Mucosa of rectum (tissue), 2 donors: ENCODE data around the gene TBC1D2.

ENCODE experiments used
- H3K27ac ChIP-seq, 2 donors: one replicate each; pipeline ENCODE4 v1.7.0; 2013; ENCODE audit warnings: inconsistent platforms in 2 of 2, low read depth in 2 of 2, low read length in 2 of 2
- H3K27me3 ChIP-seq, 2 donors: one replicate each; pipeline ENCODE4 v1.7.0; 2013; ENCODE audit warnings: low read length in 2 of 2; ENCODE audit not compliant: control insufficient read depth in 2 of 2, insufficient read depth in 2 of 2
- H3K36me3 ChIP-seq, 2 donors: one replicate each; pipeline ENCODE4 v1.7.0; 2013; ENCODE audit warnings: low read length in 2 of 2; ENCODE audit not compliant: control insufficient read depth in 2 of 2, insufficient read depth in 2 of 2
- H3K4me1 ChIP-seq, 2 donors: one replicate each; pipeline ENCODE4 v1.7.0; 2013; ENCODE audit warnings: low read length in 2 of 2, mild to moderate bottlenecking in 1 of 2; ENCODE audit not compliant: control insufficient read depth in 2 of 2, insufficient read depth in 2 of 2
- H3K4me3 ChIP-seq, 2 donors: one replicate each; pipeline ENCODE4 v1.7.0; 2013; ENCODE audit warnings: low read length in 2 of 2
- H3K9ac ChIP-seq, 2 donors: one replicate each; pipeline ENCODE4 v1.7.0; 2013; ENCODE audit warnings: low read length in 2 of 2, low read depth in 1 of 2, mild to moderate bottlenecking in 1 of 2
- H3K9me3 ChIP-seq, 2 donors: one replicate each; pipeline ENCODE4 v1.7.0; 2013; ENCODE audit warnings: low read length in 2 of 2; ENCODE audit not compliant: control insufficient read depth in 2 of 2
- donor health status: healthy.
- donor health status: Normal muscosa, but diverticular disease.

The TBC1D2 gene

GRCh38 chr9:98199388-98200033 lies 55.9 kb downstream of the TBC1D2 start:
- no peaks in the 10 kb centered on the region for H3K9me3 ChIP-seq
- H3K4me3 ChIP-seq, result no peak overlapping the region
- H3K27me3 ChIP-seq, result no peaks in the 10 kb centered on the region
- no peak overlapping the region for H3K9ac ChIP-seq
- no peaks in the 10 kb centered on the region for H3K4me1 ChIP-seq
- peaks cover 13 to 25% of the 10 kb centered on the region in 2 donors for H3K36me3 ChIP-seq
- no peak overlapping the region for H3K27ac ChIP-seq

GRCh38 chr9:98195671-98196070 lies 59.8 kb downstream of the TBC1D2 start:
- Histone ChIP-seq H3K4me3 (no peak overlapping the region), H3K4me1 (peaks cover 16 to 18% of the 10 kb centered on the region in 2 donors), H3K27ac (no peak overlapping the region), H3K27me3 (no peaks in the 10 kb centered on the region), H3K9me3 (no peaks in the 10 kb centered on the region), H3K9ac (no peak overlapping the region), H3K36me3 (peaks cover 9 to 10% of the 10 kb centered on the region in 2 donors)

GRCh38 chr9:98193336-98193944 lies 62.0 kb downstream of the TBC1D2 start:
- no peaks in the 10 kb centered on the region for H3K9me3 ChIP-seq
- H3K9ac ChIP-seq, result peak overlapping the region; percentile 77 to 91
- H3K4me3 ChIP-seq, result peak overlapping the region; percentile 82 to 88
- no peaks in the 10 kb centered on the region for H3K36me3 ChIP-seq
- H3K27ac ChIP-seq, result peak overlapping the region; percentile 88
- peaks cover 20 to 29% of the 10 kb centered on the region in 2 donors for H3K4me1 ChIP-seq
- H3K27me3 ChIP-seq, result no peaks in the 10 kb centered on the region

- Histone ChIP-seq H3K27me3 (no peaks in the 10 kb centered on the region), H3K4me3 (peak within 1 kb of the TSS; percentile 82 to 88), H3K36me3 (no peaks in the 10 kb centered on the region), H3K9ac (peak within 1 kb of the TSS; percentile 77 to 91), H3K27ac (peak within 1 kb of the TSS; percentile 88 to 89), H3K9me3 (no peaks in the 10 kb centered on the region), H3K4me1 (peaks cover 20 to 29% of the 10 kb centered on the region in 2 donors)
Observed at GRCh38 chr9:98192503-98193335, 62.7 kb downstream of the TBC1D2 start, which contains the start of gene CORO2A. CORO2A (minus strand) TSS chr9:98192637; CDS start chr9:98157660, 34,977 bp downstream.

GRCh38 chr9:98191671-98192502 lies 63.6 kb downstream of the TBC1D2 start:
- no peaks in the 10 kb centered on the region for H3K36me3 ChIP-seq
- peaks cover 20 to 29% of the 10 kb centered on the region in 2 donors for H3K4me1 ChIP-seq
- peak overlapping the region; percentile 78 to 83 for H3K4me3 ChIP-seq
- H3K27me3 ChIP-seq, result no peaks in the 10 kb centered on the region
- H3K9ac ChIP-seq, result peak overlapping the region; percentile 77 to 85
- H3K27ac ChIP-seq, result peak overlapping the region; percentile 84 to 89
- H3K9me3 ChIP-seq, result no peaks in the 10 kb centered on the region

- Histone ChIP-seq H3K36me3 (no peaks in the 10 kb centered on the region), H3K4me3 (peak overlapping the region; percentile 78 to 83), H3K9ac (peak overlapping the region; percentile 77 to 85), H3K9me3 (no peaks in the 10 kb centered on the region), H3K4me1 (peaks cover 20 to 29% of the 10 kb centered on the region in 2 donors), H3K27me3 (no peaks in the 10 kb centered on the region), H3K27ac (peak overlapping the region; percentile 84 to 89)
Observed at GRCh38 chr9:98191181-98191608, 64.3 kb downstream of the TBC1D2 start.

- Histone ChIP-seq H3K36me3 (no peaks in the 10 kb centered on the region), H3K27ac (peak overlapping the region in 1 of 2 donors; percentile 89), H3K9ac (peak overlapping the region; percentile 5 to 41), H3K27me3 (no peaks in the 10 kb centered on the region), H3K9me3 (no peaks in the 10 kb centered on the region), H3K4me1 (peaks cover 20 to 29% of the 10 kb centered on the region in 2 donors), H3K4me3 (peak overlapping the region; percentile 1 to 11)
Observed at GRCh38 chr9:98190757-98191105, 64.7 kb downstream of the TBC1D2 start.

- Histone ChIP-seq H3K27ac (peak overlapping the region in 1 of 2 donors; percentile 3), H3K9me3 (no peaks in the 10 kb centered on the region), H3K36me3 (no peaks in the 10 kb centered on the region), H3K27me3 (no peaks in the 10 kb centered on the region), H3K4me3 (no peak overlapping the region), H3K9ac (no peak overlapping the region), H3K4me1 (peaks cover 20 to 29% of the 10 kb centered on the region in 2 donors)
Observed at GRCh38 chr9:98189412-98189811, 66.0 kb downstream of the TBC1D2 start.

- H3K9me3 ChIP-seq, result no peaks in the 10 kb centered on the region
- H3K36me3 ChIP-seq, result no peaks in the 10 kb centered on the region
- H3K27ac ChIP-seq, result no peak overlapping the region
- peaks cover 15 to 23% of the 10 kb centered on the region in 2 donors for H3K4me1 ChIP-seq
- H3K27me3 ChIP-seq, result no peaks in the 10 kb centered on the region
- no peak overlapping the region for H3K4me3 ChIP-seq
- H3K9ac ChIP-seq, result no peak overlapping the region
Observed at GRCh38 chr9:98187926-98188325, 67.5 kb downstream of the TBC1D2 start.
